RKO (cell line): ENCODE data around the gene HLA-DPA1.
"Not testable (repeated sequence)": the region's sequence is repeated elsewhere in the genome, so short reads cannot be mapped to it uniquely, and the experiment has no call there.

Experiments used
- DNase-seq: peaks from one replicate; pipeline ENCODE4 v3.0.0-alpha.2; 2016; ENCODE audit warnings: low spot score

HLA-DPA1 gene

GRCh38 chr6:33073431-33073871, at the start of gene HLA-DPA1:
TSS of gene HLA-DPA1 (minus strand) at chr6:33073649.
- DNase-seq = no peak

DNA sequence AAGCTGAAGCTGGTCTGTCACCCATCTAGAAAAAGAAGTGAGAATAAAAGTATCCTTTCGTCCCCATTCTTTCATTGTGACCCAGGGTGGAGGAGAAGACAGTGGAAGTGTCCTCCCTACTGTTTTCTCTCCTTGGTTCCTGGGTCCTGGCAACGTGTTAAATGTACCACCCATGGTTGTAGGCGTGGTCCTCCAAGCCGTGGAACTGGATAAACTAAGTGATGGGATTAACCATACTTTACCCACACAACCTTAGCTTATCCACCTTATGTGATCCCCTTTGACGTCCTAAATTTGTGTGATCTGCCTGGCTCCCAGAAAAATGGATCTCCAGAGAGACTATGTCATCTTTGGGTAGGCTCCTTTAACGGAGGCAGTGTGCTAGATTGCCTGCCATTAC, 49.7 kb upstream of the HLA-DPA1 start:
- no peak for DNase-seq

- no peak for DNase-seq
Measured at GRCh38 chr6:33120001-33120400, 46.6 kb upstream of the HLA-DPA1 start.

- DNase-seq = peak; percentile 60
Measured at GRCh38 chr6:33118525-33119123, 45.2 kb upstream of the HLA-DPA1 start.

DNA sequence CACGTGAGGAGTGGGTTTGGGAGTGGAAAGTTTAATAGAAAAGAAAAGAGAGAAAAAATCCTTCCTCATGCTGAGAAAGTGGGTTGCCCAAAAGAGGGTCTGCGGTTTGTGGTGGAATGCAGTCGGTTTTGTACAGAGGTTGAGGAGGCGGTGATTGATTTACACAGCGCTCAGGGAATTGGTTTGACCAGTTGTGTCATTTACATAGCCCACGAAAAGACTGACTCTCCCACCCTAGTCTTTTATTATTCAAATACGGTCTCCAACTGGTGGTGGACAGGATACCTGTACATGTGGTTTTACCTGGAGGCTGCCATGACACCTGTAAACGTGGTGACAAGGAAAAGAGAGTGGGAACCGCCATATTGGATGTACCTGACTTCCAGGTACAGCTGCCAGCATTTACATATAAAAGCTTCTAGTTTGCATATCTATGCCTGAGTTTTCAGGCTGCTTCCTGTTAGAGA, 44.4 kb upstream of the HLA-DPA1 start:
- no peak for DNase-seq

DNA sequence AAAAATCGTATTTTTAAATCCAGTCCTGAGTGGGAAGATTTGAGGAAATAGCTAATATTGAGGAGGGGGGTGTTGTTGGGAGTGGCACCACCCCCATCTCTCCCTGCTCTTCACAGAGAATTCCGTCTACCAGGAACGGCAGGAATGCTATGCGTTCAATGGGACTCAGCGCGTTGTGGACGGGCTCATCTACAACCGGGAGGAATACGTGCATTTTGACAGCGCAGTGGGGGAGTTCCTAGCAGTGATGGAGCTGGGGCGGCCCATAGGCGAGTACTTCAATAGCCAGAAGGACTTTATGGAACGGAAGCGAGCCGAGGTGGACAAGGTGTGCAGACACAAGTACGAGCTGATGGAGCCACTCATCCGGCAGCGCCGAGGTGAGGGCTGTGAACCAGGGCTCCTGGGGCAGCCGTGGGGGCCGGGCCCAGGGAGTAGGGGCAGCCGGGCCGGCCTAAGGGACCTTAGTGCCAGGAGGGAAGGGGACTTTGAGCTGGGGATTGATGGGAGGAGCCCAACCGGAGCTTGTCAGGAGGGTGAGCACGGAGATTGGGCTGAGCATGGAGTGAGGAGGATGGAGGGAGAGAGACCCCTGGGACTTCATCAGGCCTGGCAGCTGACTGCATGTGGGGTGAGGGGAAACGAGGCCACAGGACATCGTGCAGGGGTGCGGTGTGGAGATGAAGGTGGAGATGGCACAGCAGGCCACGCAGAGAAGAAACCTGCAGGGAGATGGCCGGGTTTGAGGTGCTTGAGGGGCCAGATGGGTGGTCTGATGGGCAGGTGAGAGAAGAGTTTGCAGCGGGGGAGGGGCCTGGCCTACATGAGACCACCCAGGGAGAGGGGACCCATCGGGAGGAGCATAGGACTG, 43.6 kb upstream of the HLA-DPA1 start:
- DNase-seq = no peak

GRCh38 chr6:33116417-33116816, 43.0 kb upstream of the HLA-DPA1 start:
- no peak for DNase-seq

GRCh38 chr6:33114406-33114805, 41.0 kb upstream of the HLA-DPA1 start:
- no peak for DNase-seq

DNA sequence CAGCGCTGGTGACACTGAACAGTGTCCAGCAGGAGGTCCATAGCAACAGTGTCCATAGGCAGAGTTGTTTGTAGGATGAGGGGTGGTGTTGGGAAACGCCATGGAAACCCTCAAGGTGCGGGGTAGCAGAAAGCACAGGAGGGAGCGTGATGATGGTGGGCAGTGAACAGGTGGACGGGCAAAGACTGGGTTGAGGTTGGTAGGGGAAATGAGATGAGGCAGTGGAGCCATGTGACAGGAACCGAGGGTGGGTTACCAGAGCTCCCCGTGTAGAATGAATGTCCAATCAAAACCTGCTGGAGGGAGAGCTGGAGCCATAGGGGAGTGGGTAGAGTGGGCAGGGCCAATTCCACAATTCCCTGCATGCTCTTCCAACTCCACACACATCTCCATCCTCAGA, 40.3 kb upstream of the HLA-DPA1 start:
- DNase-seq = no peak

DNA sequence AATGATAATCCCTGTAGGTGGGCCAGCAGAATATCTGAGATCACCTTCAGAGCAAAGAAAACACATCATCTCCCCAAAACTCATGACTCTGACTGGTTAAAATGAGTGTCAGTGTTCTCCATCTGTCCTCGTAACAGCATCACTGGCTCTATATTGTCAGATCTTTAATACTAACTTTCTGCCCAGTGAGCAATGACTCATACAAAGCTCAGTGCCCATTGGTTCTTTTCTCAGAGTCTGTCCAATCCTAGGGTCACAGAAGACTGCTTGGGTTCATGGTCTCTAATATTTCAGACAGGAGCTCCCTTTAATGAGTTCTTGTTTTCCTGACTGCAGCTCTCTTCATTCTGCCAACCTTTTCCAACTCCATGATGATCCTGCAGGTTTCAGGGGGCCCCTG, 38.7 kb upstream of the HLA-DPA1 start:
- DNase-seq = peak; percentile 30

- no peak for DNase-seq
Measured at GRCh38 chr6:33108307-33108706, 34.9 kb upstream of the HLA-DPA1 start.

- DNase-seq = no peak
Measured at GRCh38 chr6:33107641-33108040, 34.2 kb upstream of the HLA-DPA1 start.

- no peak for DNase-seq
Measured at GRCh38 chr6:33105916-33106871, 32.7 kb upstream of the HLA-DPA1 start.

GRCh38 chr6:33105386-33105785, 31.9 kb upstream of the HLA-DPA1 start:
- no peak for DNase-seq

DNA sequence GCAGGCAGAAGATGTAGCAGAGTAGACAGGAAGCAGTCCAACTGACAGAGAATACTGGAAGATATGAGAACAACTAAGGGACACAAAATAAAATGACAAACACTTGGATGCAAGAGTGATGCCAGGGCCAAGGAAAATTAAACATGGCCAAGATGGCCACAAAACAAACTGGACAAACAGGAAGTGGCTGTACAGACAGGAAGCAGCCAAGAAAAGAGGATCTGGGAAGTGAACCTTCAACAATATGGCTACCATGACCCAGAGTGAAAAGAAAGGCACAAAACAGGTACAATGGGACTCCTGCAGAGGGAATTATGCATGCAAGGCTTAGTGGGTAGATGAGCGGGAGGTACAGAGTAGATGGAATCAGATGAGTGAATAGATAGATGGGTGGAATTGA, 31.4 kb upstream of the HLA-DPA1 start:
- no peak for DNase-seq

- DNase-seq = no peak
Measured at GRCh38 chr6:33103776-33104175, 30.3 kb upstream of the HLA-DPA1 start.

GRCh38 chr6:33101121-33101737, 27.8 kb upstream of the HLA-DPA1 start:
- not testable (repeated sequence) for DNase-seq

DNA sequence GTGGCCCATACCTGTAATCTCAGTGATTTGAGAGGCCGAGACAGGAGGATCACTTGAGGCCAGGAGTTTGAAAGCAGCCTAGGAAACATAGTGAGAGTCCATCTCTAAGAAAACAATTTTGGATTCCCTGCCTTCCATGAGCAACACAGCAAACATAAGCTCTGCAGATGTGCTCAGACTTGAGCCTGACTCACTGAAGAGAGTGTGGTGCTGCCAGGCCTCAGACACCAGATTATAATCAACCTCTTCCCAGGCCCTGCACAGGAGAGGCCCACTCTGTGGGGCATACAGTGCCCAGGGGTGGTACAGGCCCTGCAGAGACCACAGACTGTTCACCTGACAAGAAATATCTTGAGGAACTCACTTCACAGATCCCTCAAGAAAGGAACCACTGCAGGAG, 22.2 kb upstream of the HLA-DPA1 start:
- DNase-seq = no peak

GRCh38 chr6:33093855-33094254, 20.4 kb upstream of the HLA-DPA1 start:
- DNase-seq = no peak

- no peak for DNase-seq
Measured at GRCh38 chr6:33092385-33092784, 18.9 kb upstream of the HLA-DPA1 start.

DNA sequence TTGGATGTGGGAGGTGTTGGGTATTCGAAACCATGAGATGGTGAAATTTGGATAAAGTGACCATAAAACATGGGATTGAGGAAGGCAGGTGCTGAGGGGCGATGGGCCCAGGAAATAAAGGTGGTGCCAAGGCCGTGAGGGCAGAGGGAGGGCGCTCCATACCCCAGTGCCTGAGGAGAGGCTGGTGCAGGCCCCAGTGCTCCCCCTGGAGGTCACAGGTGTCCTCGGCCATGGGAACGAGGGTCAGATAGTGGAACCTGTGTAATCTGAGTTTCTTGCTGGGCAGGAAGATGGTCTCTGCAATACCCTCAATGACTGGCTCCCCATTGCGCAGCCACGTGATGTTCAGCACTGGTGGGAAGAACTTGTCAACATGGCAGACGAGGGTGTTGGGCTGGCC, 18.5 kb upstream of the HLA-DPA1 start:
- DNase-seq = no peak
